ENCODE results near the gene KAT2A. TPM values are rescaled to one million over a fixed set of nuclear protein-coding genes. Genes with fewer than 3 reads are reported as not detected.
"Not testable (repeated sequence)": the region's sequence is repeated elsewhere in the genome, so short reads cannot be mapped to it uniquely, and the experiment has no call there.

KAT2A gene
- 26.5 and 32.6 TPM in 2 replicates for total RNA-seq
- polyA plus RNA-seq (2012), result 32.8 TPM

- peak; percentile 86 for DNase-seq (ENCODE audit: low read depth)
Observed at GRCh38 chr17:42120770-42121769, at the start of gene KAT2A. KAT2A (minus strand) TSS chr17:42121367; CDS start chr17:42121304, 63 bp downstream.

GRCh38 chr17:42169351-42169750, 48.2 kb upstream of the KAT2A start:
- no peak for DNase-seq (ENCODE audit: low read depth)

GRCh38 chr17:42167807-42168206, 46.6 kb upstream of the KAT2A start:
- DNase-seq (ENCODE audit: low read depth), result no peak

- no peak for DNase-seq (ENCODE audit: low read depth)
Observed at GRCh38 chr17:42166196-42166763, 45.1 kb upstream of the KAT2A start.

- no peak for DNase-seq (ENCODE audit: low read depth)
Observed at GRCh38 chr17:42165751-42166150, 44.6 kb upstream of the KAT2A start.

GRCh38 chr17:42163696-42164407, 42.7 kb upstream of the KAT2A start:
- DNase-seq (ENCODE audit: low read depth), result no peak

GRCh38 chr17:42163113-42163512, 41.9 kb upstream of the KAT2A start:
- DNase-seq (ENCODE audit: low read depth), result no peak

- no peak for DNase-seq (ENCODE audit: low read depth)
Observed at GRCh38 chr17:42160531-42160910, 39.4 kb upstream of the KAT2A start.

GRCh38 chr17:42159796-42160530, 38.8 kb upstream of the KAT2A start:
- DNase-seq (ENCODE audit: low read depth), result no peak

- no peak for DNase-seq (ENCODE audit: low read depth)
Observed at GRCh38 chr17:42155614-42156045, 34.5 kb upstream of the KAT2A start.

- peak; percentile 40 for DNase-seq (ENCODE audit: low read depth)
Observed at GRCh38 chr17:42153919-42154742, 33.0 kb upstream of the KAT2A start.

GRCh38 chr17:42146911-42147607, 25.9 kb upstream of the KAT2A start:
- DNase-seq (ENCODE audit: low read depth), result peak; percentile 64

- peak; percentile 71 for DNase-seq (ENCODE audit: low read depth)
Observed at GRCh38 chr17:42143138-42143537, 22.0 kb upstream of the KAT2A start.

- DNase-seq (ENCODE audit: low read depth), result peak; percentile 98
Observed at GRCh38 chr17:42142371-42142896, 21.3 kb upstream of the KAT2A start.

GRCh38 chr17:42141382-42141781, 20.2 kb upstream of the KAT2A start:
- peak; percentile 49 for DNase-seq (ENCODE audit: low read depth)

GRCh38 chr17:42140690-42141089, 19.5 kb upstream of the KAT2A start:
- DNase-seq (ENCODE audit: low read depth), result not testable (repeated sequence)

- peak; percentile 24 for DNase-seq (ENCODE audit: low read depth)
Observed at GRCh38 chr17:42138749-42139492, 17.8 kb upstream of the KAT2A start.

- no peak for DNase-seq (ENCODE audit: low read depth)
Observed at GRCh38 chr17:42136654-42137051, 15.5 kb upstream of the KAT2A start.

All from myocyte (in vitro differentiated cells).